Activated CD8-positive, alpha-beta memory T cell treated with anti-CD3 and anti-CD28 coated beads, Interleukin-2, amount 50 U/mL, for 1 hour (primary cell): ENCODE results near the gene VTCN1.
"Not testable (repeated sequence)": the region's sequence is repeated elsewhere in the genome, so short reads cannot be mapped to it uniquely, and the experiment has no call there.

Source experiments
- DNase-seq: peaks from one replicate; pipeline ENCODE4 v3.0.0-alpha.2; 2020; ENCODE audit errors: extremely low read depth

VTCN1 gene, protein sequence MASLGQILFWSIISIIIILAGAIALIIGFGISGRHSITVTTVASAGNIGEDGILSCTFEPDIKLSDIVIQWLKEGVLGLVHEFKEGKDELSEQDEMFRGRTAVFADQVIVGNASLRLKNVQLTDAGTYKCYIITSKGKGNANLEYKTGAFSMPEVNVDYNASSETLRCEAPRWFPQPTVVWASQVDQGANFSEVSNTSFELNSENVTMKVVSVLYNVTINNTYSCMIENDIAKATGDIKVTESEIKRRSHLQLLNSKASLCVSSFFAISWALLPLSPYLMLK

DNA sequence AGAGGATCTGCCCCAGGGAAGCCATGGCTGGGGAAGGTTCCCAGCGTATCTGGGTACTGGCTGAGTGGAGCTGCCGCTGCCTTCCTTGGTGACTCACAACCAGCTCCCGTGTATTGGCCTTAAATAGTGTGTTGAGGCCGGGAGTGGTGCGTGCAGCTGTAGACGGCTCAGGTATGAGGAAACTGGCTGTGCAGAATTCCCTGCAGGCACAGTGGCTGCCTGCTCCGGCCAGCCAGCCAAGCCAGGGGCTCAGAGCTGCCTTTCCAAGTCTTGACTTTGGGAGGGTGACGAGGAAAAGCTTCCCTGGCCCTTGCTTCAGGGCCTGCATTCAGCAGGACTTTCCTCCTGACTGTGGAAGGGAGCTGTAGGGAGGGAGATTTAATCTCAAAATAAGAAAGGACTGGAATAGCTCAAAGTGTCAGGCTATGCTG is at the start of gene VTCN1:
TSS of gene VTCN1 (minus strand) at position 97 of the 431 bp plus-strand sequence. CDS start at position 25, 72 bp downstream.
- DNase-seq = no peak

DNA sequence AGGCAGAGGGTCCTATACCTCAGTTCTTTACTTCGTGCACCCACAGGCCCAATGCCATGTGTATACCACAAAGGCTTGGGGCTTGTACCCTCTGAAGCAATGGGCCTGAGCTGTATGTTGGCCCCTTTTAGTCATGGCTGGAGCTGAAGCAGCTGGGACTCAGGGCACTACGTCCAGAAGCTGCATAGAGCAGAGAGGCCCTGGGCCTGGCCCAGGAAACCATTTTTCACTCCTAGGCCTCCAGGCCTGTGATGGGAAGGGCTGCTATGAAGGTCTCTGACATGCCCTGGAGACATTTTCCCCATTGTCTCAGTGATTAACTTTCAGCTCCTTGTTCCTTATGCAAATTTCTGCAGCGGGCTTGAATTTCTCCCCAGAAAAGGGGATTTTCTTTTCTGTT is 48.1 kb upstream of the VTCN1 start:
- no peak for DNase-seq

DNA sequence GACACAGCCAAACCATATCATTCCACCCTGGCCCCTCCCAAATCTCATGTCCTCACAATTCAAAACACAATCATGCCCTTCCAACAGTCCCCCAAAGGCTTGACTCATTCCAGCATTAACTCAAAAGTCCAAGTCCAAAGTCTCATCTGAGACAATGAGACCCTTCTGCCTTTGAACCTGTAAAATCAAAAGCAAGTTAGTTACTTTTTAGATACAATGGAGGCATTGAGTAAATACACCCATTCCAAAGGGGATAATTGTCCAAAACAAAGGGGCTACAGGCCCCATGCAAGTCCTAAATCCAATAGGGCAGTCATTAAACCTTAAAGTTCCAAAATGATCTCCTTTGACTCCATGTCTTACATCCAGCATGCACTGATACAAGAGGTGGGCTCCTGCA is 47.3 kb upstream of the VTCN1 start:
- DNase-seq = not testable (repeated sequence)

DNA sequence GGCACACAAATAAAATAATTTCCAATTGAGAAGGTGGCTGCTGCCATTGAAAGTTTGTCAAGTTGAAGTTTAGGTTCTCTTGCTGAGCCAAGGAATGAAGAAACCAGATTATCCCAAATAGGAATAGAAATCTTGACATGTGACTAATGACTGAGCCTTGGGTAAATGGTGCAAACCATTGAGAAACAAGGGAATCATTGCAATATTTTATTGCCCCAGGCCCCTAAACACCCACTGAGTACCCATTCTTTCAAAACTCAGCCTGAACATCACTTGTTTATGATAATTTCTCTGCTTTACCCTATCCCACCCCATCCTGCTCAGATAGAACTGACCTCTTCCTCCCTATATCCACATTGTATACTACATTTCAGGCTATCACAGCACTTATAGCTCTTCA is 46.6 kb upstream of the VTCN1 start:
- DNase-seq = no peak

DNA sequence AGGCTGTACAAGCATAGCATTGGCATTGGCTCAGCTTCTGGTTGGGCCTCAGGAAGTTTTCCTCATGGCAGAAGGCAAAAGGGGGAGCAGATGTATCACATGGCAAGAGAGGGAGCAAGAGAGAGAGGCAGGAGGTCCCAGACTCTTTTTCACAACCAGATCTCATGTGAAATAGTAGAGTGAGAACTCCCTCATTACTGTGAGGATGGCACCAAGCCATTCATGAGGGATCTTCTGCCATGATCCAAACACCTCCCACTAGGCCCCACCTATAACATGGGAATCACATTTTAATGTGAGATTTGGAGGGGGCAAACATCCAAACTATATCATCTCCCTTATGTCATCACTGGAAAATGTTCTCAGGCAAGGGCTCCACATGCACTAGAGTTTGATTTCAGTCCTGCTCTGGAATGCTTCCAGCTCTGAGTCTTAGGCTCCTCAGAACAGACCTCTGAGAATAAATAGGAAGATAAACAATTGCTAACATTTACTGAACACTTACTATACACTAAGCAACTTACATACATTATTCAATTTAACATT is 39.4 kb upstream of the VTCN1 start:
- no peak for DNase-seq

DNA sequence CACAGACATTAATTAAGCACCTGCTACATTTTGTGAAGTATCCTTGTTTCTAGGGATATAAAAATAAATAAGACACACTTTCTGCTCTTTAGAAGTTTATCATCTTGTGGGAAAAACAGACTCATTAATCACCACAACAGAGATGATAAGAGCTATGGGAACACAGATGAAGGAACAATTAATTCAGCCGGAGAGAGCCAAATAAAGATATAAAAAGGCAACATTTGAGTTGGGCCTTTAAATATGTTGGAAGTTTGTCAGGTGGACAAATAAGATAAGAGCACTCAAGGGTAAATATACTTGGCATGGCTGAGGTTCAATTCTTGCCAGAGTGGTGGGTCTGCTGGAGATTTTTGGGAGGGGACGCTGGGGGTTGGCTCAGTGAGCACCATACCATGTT is 34.2 kb upstream of the VTCN1 start:
- DNase-seq = no peak

DNA sequence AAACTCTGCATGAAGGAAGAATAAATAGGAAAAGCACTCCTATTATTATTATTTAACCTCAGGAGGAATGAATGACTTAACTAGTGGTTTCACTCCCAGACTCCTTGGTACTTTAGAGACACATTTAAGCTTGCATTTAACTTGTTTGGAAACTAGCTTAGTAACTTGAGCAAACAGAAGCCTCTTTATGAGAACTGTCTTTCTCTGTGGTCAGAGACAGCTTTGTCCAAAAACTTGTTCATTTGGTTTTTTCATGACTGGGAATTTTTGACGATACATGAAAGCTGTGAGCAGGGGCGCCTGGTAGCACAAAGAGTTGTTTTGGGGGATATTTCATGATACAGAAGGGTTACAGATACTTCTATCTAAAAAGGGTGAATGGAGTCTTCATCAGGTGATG is 33.6 kb upstream of the VTCN1 start:
- no peak for DNase-seq

DNA sequence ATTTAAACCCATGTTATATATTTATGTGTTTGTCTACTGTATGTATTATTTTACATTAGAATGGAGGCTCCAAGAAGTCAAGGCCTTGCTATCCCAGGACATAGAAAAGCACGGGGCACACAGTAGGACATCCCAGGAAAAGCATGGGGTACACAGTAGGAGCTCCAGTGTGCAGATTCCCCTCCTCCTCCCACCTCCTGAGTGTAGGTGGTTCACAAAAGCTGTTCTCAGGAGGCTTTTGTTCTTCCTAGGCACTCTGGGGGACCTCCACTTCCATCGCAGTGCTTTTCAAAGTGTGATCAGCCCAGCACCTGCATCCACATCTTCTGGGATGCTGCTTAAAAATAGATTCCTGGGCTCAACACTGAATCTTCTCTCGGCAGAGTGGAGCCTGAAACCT is 30.8 kb upstream of the VTCN1 start:
- no peak for DNase-seq

DNA sequence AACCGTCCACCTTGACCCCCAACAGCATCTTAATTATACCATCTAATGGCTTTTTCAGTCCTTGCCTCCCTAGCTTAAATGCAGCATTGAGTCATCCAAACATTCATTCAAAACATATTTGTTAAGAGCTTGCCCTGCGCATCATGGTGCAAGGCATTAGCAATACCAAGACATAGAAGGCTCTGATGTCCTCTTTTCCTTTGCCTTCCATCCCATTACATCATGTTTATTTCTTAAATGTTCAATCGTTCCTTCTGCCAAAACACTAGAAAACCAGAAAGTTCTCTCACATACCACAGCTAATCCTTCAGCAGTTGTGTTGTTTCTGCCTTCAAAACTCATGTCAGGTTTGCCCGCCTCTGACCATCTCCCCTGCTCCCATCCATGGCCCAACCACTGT is 29.8 kb upstream of the VTCN1 start:
- DNase-seq = no peak

DNA sequence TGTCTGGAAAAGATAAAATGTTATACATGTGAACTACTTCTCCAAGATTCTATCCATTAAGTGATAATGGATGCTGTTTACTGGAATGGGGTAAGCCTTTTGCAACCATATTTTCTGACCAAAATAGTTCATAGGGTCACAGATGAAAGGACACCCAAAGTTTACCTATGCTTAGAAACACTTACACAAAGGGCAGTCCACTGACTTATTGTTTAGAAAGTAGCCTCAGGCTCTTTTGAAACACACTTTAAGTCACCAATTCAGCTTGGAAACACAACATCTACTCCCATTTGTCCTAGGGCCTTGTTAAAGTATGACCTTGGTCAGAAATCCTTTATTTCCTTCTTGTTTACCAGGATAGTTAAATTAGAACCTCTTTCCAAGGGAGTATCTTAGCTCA is 28.7 kb upstream of the VTCN1 start:
- no peak for DNase-seq

DNA sequence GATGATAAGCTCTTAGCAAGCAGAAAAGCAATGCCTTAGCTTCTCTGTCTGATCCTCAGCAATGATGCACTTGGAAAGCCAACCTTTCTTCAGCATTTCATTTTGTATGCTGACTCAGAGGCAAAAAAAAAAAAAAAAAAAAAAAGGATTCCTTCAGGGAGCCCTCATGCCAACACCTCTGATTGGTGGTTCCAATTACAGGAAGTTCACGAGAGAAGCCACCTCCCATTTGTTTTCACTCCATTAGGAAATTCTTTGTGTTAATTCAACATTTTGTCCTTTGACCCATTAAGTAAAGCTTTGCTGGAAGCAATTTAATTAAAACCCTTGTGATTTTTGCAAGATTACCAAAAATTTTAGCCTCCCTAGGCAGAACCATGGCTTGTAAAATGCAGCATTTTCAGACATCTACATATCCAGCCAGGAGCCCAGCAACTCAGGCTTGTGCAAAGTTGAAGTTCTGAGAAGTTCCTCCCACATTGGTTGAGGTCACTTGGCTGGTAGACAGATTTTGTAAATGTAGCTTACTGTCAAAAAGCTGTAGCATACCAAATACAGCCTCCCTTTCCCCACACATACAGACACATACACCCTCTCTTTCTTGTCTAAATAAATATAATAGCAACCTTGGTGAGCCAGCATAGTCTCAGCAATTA is 27.1 kb upstream of the VTCN1 start:
- DNase-seq = no peak

DNA sequence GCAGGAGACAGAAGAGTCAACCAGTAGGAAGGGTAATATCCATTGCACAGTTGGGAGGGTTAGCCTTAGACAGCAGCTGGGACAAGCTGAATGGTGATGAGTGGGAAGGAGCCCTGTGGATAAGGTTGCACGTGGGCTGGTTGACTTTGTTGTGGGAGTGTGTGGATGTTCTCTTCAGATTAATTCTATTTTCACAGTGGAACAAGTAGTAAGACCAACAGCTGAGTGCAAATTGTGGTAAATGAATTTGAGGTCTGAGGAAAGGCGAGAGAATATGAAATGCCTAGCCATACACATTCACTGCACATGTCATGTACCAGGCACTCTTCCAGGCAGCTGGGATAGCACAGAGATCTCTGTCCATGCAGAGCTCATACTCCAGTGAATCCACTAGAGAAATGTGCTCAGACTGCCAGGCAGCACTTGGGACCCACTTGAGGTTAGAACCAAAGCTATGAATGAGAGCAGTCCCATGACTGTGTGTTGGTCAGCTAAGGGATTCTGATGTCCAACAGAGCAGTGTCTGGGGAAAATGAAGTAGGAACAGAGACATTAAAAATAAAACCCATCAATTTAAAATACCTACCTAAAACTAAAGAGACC is 25.2 kb upstream of the VTCN1 start:
- DNase-seq = no peak

DNA sequence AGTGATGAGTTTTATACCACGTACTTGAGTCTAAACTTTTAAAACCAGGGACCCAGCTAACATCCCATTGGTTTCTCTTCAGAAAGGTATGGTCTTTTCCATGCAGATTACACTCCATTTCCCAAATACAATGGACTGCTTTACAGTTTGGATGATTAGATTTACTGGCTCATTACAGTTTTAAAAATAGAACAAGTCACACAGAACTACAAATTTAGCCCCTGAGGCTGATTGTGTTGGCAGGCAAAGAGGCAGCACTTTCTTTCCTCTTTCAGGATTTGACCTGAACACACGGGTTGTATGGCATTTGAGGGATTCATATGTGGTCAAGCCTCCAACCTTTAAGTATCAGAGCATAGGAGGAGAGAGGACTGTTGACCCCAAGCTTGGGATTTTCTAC is 21.8 kb upstream of the VTCN1 start:
- no peak for DNase-seq

DNA sequence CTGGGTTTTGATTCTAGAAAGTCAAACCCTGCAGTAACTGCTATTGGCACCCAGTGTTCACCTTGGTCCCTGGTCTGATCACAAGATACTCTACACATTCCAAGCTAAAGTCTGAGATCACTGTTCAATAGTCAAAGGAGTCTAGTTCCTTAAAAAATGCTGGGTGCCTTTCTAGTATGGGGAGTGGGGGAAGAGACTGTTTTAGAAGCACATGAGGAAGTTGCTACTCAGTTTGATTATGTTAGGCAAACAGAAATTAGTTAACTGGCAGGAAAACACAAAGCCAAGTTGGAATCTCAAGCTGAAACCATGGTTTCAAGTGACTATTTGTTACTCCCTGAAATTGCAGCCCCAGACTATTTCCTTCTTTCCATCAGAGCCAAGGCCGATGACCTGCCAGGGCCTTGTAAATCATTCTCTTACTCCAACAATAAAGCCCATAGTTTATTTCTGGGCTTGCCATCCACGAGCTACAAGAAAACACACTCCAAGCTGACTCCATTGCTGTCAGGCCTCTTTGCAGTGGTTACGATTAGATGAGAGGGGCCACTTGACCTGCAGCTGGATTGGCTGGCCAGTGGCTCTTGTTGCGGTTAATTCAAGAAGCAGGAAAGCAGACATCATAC is 21.1 kb upstream of the VTCN1 start:
- no peak for DNase-seq

DNA sequence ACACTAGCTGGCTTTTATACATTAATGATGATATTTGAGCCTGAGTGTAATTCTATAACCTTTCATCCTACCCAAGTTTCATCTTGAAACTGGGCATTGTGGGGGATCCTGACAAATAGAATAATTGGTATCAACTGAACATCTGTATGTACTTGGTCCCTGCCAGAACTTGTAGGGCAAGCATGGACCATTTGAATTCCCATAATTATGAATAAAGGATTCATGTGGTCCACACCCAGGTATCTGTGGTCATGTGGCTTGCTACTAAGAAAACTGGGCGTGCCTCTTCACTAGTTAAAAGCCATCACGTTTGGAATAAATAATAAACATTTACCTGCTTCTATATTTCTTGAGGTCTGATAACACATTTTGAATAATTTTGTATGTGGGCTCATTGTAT is 20.6 kb upstream of the VTCN1 start:
- no peak for DNase-seq

DNA sequence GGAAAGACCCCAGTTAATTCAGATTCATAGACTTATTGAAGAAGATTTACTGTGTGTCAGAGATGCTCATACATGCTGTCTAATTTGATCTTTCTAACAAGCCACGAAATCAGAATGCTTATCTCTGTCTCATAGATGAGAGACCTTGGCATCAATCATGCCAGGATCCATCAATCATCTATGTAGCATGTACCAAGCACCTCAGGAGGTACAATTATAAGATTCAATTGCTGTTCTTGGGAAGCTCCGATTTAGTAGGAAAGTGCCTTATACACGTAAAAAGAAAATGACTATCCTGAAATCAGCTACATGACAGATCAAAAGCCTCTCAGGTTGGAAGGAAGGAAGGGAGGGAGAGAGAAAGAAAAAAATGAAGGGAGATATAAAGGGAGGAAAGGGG is 18.5 kb upstream of the VTCN1 start:
- no peak for DNase-seq

DNA sequence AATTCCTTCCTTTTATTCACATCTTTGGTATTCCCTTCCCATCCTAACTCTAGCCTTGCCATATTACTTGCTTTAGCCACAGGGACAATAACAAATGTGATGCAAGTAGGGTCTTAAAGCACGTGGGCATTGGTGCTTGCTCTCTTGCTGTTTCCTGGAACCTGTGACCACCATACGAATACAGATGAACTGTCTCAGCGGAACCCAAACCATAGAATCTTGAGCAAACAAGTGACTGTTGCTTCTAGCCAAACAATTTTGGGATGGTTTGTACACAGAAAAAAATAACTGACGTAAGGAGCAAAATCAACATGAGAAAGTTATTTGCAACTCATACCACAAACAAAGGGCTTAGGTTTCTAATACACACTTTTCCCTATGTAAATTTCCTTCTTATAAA is 15.2 kb upstream of the VTCN1 start:
- DNase-seq = no peak

DNA sequence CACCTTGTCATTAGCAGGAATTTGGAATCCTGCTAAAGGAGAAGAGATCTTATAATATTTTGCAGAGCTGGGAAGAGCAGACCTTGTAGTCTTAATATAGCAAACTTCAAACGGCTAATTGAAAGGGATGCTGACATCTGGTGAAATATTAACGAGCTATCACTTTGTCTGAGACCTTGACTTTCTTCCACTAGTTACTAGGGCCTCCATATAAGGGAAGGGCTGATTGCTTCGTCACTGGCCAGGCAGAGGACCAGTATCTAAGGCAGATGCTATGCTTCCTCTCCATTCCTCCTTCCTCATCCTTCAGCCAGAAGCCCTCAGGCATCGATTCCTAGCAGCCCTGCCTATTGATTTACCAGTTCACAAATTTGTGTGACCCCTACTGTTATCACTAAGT is 6.0 kb upstream of the VTCN1 start:
- DNase-seq = no peak

DNA sequence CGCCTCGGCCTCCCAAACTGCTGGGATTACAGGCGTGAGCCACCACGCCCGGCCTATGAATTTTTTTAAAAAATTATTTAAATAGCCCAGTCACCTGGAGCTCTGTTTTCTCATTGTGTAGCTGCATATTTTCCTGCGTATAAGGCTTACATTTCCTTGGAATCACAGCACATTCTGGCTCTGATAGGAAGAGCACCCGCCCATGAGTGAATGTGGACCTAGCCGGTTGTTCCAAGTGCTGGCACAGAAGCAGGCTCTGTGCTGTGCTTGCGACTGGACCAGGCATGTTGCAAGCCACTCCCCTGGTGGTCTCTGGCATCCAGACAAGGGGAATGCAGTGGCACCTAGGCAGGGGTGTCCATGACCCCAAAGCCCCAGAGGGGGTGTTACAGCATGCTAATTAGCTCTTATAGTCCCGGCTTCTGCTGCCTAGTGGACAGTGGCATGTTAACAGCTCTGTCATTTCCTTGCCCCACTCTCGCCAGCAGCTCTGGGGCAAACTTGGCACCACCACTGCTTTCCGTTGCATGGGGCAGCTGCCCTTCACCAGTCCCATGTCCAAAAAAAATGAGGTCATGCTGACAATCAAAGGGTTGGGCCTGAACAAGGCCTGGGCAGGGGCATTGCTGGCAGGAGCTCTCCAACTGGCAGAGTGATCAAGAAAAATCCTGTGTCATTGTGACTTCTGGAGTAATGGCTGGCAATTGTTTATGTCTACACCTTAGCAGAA is 5.2 kb upstream of the VTCN1 start:
- no peak for DNase-seq

DNA sequence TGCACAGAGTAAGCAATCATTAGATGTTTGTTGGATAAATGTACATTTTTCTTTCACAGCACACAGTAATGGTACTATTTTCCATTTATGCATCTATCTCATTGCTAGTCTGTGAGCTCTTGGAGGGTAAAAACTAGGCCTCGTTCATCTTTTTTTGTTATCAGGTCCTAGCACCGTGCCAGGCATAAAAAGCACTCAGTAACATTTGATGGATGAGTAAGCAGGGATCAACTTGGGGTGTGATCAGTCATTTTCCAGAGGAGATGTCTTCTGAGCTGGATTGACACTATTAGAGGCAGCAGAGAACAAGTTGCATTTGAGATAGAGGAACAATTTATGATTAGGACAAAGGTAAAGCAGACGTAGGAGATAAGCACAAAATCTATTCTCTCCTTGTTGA is 4.3 kb upstream of the VTCN1 start:
- no peak for DNase-seq

DNA sequence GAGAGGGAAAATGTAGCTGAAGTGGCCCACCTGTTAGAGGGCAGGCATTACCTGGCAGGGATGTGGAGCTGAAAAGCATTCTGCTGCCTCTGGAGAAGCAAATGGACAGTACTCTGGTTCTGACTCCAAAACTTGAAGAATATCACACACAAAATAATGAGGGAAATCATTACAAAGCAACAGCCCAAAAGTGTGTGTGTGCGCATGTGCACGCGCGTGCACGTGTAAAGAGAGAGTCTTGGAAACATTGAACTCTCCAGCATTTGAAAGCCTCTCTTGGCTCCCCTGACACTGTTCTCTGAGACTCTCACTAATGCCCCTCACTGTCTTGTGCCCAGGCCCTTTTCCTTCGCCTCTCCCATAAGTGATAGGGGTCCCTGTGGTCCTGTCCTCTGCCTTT is 2.3 kb upstream of the VTCN1 start:
- no peak for DNase-seq

DNA sequence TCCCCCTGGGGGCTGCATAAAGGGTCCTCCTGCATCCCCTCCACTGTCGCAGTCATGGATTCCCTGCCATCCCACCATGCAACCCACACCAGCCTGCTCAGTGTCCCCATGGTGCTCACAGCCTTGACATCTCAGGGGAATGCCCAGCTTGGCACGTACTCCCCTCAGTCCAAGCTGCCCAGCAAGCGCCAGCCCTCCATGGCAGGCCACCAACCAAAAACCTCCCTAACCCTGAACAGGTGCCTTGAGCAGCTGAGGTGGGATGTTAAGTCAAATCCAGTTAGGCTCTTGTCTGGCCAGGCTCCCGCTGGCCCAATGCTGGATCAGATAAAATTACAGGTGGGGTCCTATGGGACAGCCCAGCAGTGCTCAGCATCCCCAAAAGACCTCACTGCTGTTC is 341 bp downstream of the VTCN1 start:
- DNase-seq = no peak
